IMR-90 (cell line): Measurements from ENCODE around the gene SMO.

Experiments used
- BHLHE40 ChIP-seq: fragments of 150-350 bp; IDR thresholded peaks from 2 replicates; pipeline ENCODE4 v1.6.1; 2016; ENCODE audit warnings: mild to moderate bottlenecking, low read depth, low read length
- CEBPB ChIP-seq: IDR thresholded peaks from 2 replicates; pipeline ENCODE4 v1.6.1; 2012; ENCODE audit warnings: low read depth, low read length, improper control_type of control experiment
- POLR2A ChIP-seq: IDR thresholded peaks from 2 replicates; pipeline ENCODE4 v1.6.1; 2012; ENCODE audit warnings: mild to moderate bottlenecking, low read depth, low read length
- RAD21 ChIP-seq: IDR thresholded peaks from 2 replicates; pipeline ENCODE4 v1.6.1; 2012; ENCODE audit warnings: low read length, improper control_type of control experiment
- RCOR1 ChIP-seq: IDR thresholded peaks from 2 replicates; pipeline ENCODE4 v1.6.1; 2012; ENCODE audit warnings: mild to moderate bottlenecking, low read length, improper control_type of control experiment; ENCODE audit not compliant: insufficient replicate concordance
- RFX5 ChIP-seq: IDR thresholded peaks from 2 replicates; pipeline ENCODE4 v1.8.0; 2012; ENCODE audit warnings: low read depth, mild to moderate bottlenecking, low read length, moderate library complexity
- TF ChIP-seq, protein P1 (sequence below): conservative IDR thresholded peaks from 2 replicates; pipeline ENCODE4 v1.5.1; 2012; ENCODE audit warnings: mild to moderate bottlenecking, low read depth, low read length, improper control_type of control experiment
- TF ChIP-seq, protein P2 (sequence below): fragments of 150-350 bp; IDR thresholded peaks from 2 replicates; pipeline ENCODE4 v1.6.1; 2017; ENCODE audit warnings: mild to moderate bottlenecking, antibody characterized with exemption, low read length, low read depth

DNA sequence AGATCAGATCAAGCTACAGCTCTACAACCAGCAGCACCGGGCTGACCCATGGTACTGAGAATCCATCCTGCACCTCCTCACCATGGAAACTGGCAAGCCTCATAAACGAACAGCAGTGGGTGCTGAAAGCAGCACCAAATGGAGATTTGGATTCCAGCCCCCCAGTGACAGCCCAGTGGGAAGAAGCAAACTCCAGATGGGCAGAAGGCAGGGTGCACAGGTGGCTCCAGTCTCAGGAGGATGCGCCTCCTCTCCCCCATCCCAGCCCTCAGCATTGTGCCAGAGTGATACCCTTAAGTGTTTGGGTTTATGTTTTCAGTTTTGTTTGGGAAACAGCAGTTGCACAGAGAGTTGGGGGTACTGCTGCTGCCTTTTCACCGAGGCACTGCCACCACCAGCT is 20.6 kb upstream of the SMO start:
- no peak for TF ChIP-seq POLR2A
- TF ChIP-seq, protein P1, sequence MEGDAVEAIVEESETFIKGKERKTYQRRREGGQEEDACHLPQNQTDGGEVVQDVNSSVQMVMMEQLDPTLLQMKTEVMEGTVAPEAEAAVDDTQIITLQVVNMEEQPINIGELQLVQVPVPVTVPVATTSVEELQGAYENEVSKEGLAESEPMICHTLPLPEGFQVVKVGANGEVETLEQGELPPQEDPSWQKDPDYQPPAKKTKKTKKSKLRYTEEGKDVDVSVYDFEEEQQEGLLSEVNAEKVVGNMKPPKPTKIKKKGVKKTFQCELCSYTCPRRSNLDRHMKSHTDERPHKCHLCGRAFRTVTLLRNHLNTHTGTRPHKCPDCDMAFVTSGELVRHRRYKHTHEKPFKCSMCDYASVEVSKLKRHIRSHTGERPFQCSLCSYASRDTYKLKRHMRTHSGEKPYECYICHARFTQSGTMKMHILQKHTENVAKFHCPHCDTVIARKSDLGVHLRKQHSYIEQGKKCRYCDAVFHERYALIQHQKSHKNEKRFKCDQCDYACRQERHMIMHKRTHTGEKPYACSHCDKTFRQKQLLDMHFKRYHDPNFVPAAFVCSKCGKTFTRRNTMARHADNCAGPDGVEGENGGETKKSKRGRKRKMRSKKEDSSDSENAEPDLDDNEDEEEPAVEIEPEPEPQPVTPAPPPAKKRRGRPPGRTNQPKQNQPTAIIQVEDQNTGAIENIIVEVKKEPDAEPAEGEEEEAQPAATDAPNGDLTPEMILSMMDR, result no peak
- TF ChIP-seq, protein P2, sequence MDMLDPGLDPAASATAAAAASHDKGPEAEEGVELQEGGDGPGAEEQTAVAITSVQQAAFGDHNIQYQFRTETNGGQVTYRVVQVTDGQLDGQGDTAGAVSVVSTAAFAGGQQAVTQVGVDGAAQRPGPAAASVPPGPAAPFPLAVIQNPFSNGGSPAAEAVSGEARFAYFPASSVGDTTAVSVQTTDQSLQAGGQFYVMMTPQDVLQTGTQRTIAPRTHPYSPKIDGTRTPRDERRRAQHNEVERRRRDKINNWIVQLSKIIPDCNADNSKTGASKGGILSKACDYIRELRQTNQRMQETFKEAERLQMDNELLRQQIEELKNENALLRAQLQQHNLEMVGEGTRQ, result no peak
- TF ChIP-seq CEBPB, result no peak
- no peak for TF ChIP-seq BHLHE40
- no peak for TF ChIP-seq RAD21
- TF ChIP-seq RCOR1, result no peak
- TF ChIP-seq RFX5, result no peak
